ENCODE measurements around the gene NFE2L3.

Gene NFE2L3

DNA sequence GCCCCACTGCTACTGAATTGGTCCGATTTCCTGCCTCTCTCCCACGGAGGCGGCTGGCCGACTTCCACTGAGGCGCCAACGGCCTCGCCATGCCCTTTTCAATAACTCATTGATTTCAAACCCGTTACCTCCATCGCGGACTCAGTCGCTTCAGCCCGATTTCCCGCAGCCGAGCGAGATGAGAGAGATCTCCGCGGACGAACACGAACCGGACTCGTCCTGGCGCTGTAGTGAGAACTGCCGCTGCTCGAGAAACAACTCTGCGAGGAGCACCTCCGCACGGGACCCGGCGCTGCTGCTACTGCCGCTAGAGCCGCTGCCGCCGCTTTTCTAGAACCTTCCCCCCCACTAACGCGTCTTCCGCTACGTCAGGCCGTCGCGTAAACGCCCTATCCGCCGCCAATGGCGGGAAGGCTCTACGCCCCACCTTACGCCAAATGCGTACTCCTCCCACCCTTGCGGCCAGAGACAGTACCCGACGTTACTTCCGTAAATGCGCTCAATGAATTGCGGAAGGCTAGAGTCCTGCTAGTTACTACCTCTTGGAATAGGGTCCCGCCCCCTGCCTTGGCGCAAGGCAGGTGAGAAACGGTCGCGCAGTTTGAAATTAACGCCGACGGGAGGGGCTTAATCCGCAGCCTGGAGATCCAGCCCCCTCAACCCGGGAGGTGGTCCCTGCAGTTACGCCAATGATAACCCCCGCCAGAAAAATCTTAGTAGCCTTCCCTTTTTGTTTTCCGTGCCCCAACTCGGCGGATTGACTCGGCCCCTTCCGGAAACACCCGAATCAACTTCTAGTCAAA is 48.6 kb downstream of the NFE2L3 start, which contains the start of gene HNRNPA2B1:
Gene HNRNPA2B1, minus strand, starts transcription at position 303 of the 803 bp plus-strand sequence. Its CDS starts 169 bp downstream, at position 134.
- peak; percentile 91 for DNase-seq (ENCODE audit: low read depth, low spot score)
- peak within 1 kb of the TSS; percentile 77 for H3K4me3 ChIP-seq (ENCODE audit: low read length)
- peak within 1 kb of the TSS; percentile 2 for H3K27ac ChIP-seq (ENCODE audit: low read length)
- no peaks in the 10 kb centered on the region for H3K4me1 ChIP-seq (ENCODE audit: control insufficient read depth, insufficient read depth, low read length)
- peaks cover 15% of the 10 kb centered on the region; the same call in 1 of the 2 replicates for H3K36me3 ChIP-seq (ENCODE audit: control insufficient read depth, insufficient read depth, low read length)
- no CpG with 5 or more reads among the region's 71 CpGs for WGBS (ENCODE audit: insufficient coverage, insufficient read length)
- no peaks in the 10 kb centered on the region for H3K9me3 ChIP-seq (ENCODE audit: control insufficient read depth, insufficient read depth, low read length)
- H3K27me3 ChIP-seq (ENCODE audit: control insufficient read depth, insufficient read depth, low read length), result no peaks in the 10 kb centered on the region

DNA sequence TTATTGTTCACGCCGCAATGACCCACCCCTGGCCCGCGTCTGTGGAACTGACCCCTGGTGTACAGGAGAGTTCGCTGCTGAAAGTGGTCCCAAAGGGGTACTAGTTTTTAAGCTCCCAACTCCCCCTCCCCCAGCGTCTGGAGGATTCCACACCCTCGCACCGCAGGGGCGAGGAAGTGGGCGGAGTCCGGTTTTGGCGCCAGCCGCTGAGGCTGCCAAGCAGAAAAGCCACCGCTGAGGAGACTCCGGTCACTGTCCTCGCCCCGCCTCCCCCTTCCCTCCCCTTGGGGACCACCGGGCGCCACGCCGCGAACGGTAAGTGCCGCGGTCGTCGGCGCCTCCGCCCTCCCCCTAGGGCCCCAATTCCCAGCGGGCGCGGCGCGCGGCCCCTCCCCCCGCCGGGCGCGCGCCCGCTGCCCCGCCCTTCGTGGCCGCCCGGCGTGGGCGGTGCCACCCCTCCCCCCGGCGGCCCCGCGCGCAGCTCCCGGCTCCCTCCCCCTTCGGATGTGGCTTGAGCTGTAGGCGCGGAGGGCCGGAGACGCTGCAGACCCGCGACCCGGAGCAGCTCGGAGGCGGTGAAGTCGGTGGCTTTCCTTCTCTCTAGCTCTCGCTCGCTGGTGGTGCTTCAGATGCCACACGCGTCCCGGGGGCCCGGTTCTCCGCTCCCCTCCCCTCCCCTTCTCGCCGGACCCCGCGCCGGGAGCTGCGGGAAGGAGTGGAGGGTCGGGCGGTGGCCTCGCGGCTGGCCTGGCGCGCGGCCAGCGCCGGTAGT is 49.4 kb downstream of the NFE2L3 start, which contains the start of gene CBX3:
Gene CBX3, plus strand, starts transcription at position 499 of the 772 bp plus-strand sequence. CDS start 1,254 bp downstream, outside the sequence.
- no peak within 1 kb of the TSS for H3K27ac ChIP-seq (ENCODE audit: low read length)
- peaks cover 10% of the 10 kb centered on the region; the same call in 1 of the 2 replicates for H3K36me3 ChIP-seq (ENCODE audit: control insufficient read depth, insufficient read depth, low read length)
- no peaks in the 10 kb centered on the region for H3K4me1 ChIP-seq (ENCODE audit: control insufficient read depth, insufficient read depth, low read length)
- no peaks in the 10 kb centered on the region for H3K9me3 ChIP-seq (ENCODE audit: control insufficient read depth, insufficient read depth, low read length)
- no peaks in the 10 kb centered on the region for H3K27me3 ChIP-seq (ENCODE audit: control insufficient read depth, insufficient read depth, low read length)
- DNase-seq (ENCODE audit: low read depth, low spot score), result peak; percentile 83
- no CpG with 5 or more reads among the region's 86 CpGs for WGBS (ENCODE audit: insufficient coverage, insufficient read length)
- peak within 1 kb of the TSS; percentile 77 for H3K4me3 ChIP-seq (ENCODE audit: low read length)

DNA sequence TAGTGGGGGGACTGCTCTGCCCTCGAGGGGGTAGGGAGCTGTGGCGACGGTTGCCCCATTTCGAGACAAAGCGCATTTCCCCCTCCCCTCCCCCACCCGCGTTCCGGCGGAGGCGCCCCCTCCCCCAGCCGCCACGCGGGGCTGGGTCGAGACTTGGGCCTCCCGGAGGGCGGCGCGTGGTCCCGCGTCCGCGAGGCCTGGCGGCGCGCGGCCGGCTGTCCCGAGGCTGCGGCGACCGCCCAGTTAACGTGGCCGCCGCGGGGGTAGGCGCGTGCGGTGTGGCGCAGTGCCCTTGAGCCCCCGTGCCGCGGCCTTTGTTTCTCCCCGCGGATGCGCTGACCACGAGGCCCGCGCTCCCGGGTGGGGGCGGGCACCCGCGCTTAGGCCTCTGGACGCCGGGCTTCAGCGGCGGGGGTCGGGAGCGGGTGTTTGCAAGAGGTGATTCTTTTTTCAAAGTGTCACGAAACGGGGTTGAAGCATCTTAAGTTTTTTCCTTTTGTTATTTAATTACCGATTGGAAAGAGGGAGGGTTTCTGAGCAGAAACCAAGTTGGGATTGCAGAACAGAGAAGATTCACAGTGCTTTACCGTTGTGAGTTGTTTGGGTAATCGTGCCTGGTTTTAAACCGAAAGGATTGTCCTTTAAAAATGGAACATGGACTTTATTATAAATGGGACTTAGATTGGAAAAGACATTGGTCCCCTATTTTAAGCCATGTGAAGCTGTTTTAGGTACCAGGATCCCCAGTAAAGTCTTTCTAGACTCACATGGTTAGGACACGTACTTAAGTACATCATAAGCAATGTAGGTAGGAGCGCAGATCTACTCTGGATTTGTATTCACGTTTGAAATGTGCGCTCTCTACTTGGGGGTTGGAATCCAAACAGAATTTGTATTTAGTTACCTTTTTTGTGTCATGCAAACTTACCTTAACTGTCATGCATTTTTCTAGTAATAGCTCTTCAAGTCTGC is 50.3 kb downstream of the NFE2L3 start:
- Histone ChIP-seq H3K27ac (ENCODE audit: low read length) (no peak overlapping the region), H3K27me3 (ENCODE audit: control insufficient read depth, insufficient read depth, low read length) (no peaks in the 10 kb centered on the region), H3K9me3 (ENCODE audit: control insufficient read depth, insufficient read depth, low read length) (no peaks in the 10 kb centered on the region), H3K4me1 (ENCODE audit: control insufficient read depth, insufficient read depth, low read length) (no peaks in the 10 kb centered on the region), H3K4me3 (ENCODE audit: low read length) (peak overlapping the region; percentile 77), H3K36me3 (ENCODE audit: control insufficient read depth, insufficient read depth, low read length) (peaks cover 7% of the 10 kb centered on the region; the same call in 1 of the 2 replicates)
- WGBS (ENCODE audit: insufficient coverage, insufficient read length), result no CpG with 5 or more reads among the region's 68 CpGs
- no peak for DNase-seq (ENCODE audit: low read depth, low spot score)

DNA sequence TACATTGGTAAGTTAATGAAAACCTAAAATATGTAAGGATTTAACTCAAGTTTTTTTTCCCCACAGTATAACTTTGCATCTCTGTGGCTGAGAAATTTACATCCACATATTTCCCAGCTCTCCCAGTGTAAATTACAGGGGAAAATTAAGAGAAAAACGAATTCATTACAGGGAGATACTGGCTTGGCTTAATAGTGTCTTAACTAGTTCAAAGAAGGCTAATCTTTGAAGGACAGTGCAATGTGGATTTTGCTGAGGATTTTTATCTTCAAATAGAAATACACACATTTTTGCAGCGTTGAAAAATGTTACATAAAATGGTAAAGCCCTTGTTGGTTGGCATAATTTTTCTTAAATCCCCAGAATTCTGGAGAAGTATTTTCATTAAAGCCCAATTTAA is 51.0 kb downstream of the NFE2L3 start:
- H3K36me3 ChIP-seq (ENCODE audit: control insufficient read depth, insufficient read depth, low read length), result peaks cover 12% of the 10 kb centered on the region; the same call in 1 of the 2 replicates

DNA sequence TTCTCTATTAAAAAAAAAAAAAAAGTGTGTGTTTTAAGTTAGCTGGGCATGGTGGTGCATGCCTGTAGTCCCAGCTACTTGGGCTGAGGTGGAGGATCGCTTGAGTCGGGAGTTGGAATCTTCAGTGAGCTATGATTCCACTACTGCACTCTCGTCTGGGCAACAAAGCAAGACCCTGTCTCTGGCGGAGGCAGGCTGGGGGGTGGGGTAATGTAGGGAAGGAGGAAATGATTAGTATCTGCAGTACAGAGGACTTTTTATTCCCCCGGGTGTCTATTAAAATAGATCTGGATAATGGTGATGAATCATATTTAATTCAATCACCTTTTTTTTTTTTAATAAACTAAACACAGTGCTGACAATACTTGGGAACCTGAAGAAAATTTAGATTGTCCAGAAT is 56.0 kb downstream of the NFE2L3 start:
- Histone ChIP-seq H3K27me3 (ENCODE audit: control insufficient read depth, insufficient read depth, low read length) (no peaks in the 10 kb centered on the region), H3K27ac (ENCODE audit: low read length) (no peak overlapping the region), H3K9me3 (ENCODE audit: control insufficient read depth, insufficient read depth, low read length) (no peaks in the 10 kb centered on the region), H3K36me3 (ENCODE audit: control insufficient read depth, insufficient read depth, low read length) (peaks cover 23% of the 10 kb centered on the region; the same call in 1 of the 2 replicates), H3K4me1 (ENCODE audit: control insufficient read depth, insufficient read depth, low read length) (no peaks in the 10 kb centered on the region), H3K4me3 (ENCODE audit: low read length) (no peak overlapping the region)
- no CpG with 5 or more reads among the region's 5 CpGs for WGBS (ENCODE audit: insufficient coverage, insufficient read length)
- DNase-seq (ENCODE audit: low read depth, low spot score), result no peak

More for the DNA sequence above, 51.0 kb downstream of the NFE2L3 start:
- H3K27me3 ChIP-seq (ENCODE audit: control insufficient read depth, insufficient read depth, low read length), result no peaks in the 10 kb centered on the region
- H3K27ac ChIP-seq (ENCODE audit: low read length), result no peak overlapping the region
- no peaks in the 10 kb centered on the region for H3K4me1 ChIP-seq (ENCODE audit: control insufficient read depth, insufficient read depth, low read length)
- no peaks in the 10 kb centered on the region for H3K9me3 ChIP-seq (ENCODE audit: control insufficient read depth, insufficient read depth, low read length)
- no CpG with 5 or more reads among the region's 2 CpGs for WGBS (ENCODE audit: insufficient coverage, insufficient read length)
- DNase-seq (ENCODE audit: low read depth, low spot score), result no peak
- H3K4me3 ChIP-seq (ENCODE audit: low read length), result peak overlapping the region; percentile 77; the same call in 1 of the 2 replicates

DNA sequence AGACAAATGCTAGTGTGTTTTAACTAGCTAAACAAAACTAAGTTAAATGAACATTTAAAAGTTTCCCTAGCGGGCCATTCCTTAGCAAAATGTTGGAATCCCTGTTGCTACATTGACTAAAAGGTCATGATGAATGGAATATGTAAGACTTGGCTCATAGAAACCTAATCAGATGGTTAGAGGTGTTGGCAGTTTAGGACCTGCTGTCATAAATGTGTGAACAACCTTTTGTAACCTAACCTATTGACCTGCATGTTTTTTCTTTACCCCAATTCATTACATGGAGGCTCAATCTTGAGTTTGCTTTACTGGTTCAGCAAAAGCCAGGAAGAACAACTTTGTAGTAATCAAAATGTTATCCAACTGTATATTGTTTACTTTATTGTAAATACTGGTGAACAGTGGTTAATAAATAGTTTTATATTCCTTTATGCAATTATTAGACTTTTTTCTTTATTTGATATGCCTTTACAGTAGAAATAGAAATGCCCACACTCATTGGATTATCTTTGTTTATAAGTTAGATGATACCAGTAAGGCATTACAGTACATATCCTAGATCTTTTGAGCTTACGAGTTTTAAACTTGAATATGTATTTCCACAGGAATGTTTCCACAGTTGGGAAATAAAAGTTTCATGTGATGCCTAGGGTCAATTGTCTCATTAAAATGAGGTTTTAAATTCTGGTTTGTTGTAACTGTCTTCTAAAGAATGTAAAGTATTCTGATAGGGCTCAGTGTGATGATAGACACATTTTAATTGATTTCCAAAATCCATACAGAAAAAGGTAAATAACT is 61.1 kb downstream of the NFE2L3 start:
- H3K27ac ChIP-seq (ENCODE audit: low read length), result no peak overlapping the region
- no peaks in the 10 kb centered on the region for H3K9me3 ChIP-seq (ENCODE audit: control insufficient read depth, insufficient read depth, low read length)
- H3K27me3 ChIP-seq (ENCODE audit: control insufficient read depth, insufficient read depth, low read length), result no peaks in the 10 kb centered on the region
- peaks cover 10% of the 10 kb centered on the region; the same call in 1 of the 2 replicates for H3K36me3 ChIP-seq (ENCODE audit: control insufficient read depth, insufficient read depth, low read length)
- H3K4me3 ChIP-seq (ENCODE audit: low read length), result no peak overlapping the region
- H3K4me1 ChIP-seq (ENCODE audit: control insufficient read depth, insufficient read depth, low read length), result no peaks in the 10 kb centered on the region
- WGBS (ENCODE audit: insufficient coverage, insufficient read length), result no CpG with 5 or more reads among the region's 2 CpGs
- DNase-seq (ENCODE audit: low read depth, low spot score), result no peak

DNA sequence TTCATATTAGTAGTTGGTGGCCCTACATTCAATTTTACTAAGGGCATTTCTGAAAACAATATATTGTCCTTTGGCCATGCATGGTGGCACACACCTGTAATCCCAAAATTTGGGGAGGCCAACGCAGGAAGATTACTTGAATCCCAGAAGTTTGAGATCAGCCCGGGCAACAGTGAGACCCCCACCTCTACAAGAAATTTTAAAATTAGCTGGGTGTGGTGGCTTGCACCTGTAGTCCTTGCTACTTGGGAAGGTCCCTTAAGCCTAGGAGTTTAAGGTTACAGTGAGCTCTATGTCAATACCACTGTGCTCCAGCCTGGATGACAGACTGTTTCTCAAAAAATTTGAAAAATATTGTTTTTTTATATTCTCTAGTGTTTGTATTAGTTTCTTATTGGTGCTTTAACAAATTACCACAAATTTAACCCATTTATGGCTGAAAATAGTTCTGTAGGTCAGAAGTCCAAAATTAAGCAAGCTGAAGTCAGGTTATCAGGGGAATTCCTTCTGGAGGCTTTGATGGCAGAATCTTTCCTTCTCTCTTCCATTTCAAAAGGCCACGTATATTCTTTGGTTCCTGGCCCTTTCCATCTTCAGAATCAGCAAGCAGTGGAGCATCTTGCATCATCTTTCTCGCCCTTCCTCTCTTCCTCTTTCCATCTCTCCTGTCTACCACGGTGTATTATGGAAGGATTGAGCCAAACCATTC is 62.0 kb downstream of the NFE2L3 start:
- peaks cover 8% of the 10 kb centered on the region; the same call in 1 of the 2 replicates for H3K36me3 ChIP-seq (ENCODE audit: control insufficient read depth, insufficient read depth, low read length)
- no peaks in the 10 kb centered on the region for H3K9me3 ChIP-seq (ENCODE audit: control insufficient read depth, insufficient read depth, low read length)
- no peak for DNase-seq (ENCODE audit: low read depth, low spot score)
- H3K27ac ChIP-seq (ENCODE audit: low read length), result no peak overlapping the region
- no peak overlapping the region for H3K4me3 ChIP-seq (ENCODE audit: low read length)
- no peaks in the 10 kb centered on the region for H3K27me3 ChIP-seq (ENCODE audit: control insufficient read depth, insufficient read depth, low read length)
- no CpG with 5 or more reads among the region's 5 CpGs for WGBS (ENCODE audit: insufficient coverage, insufficient read length)
- H3K4me1 ChIP-seq (ENCODE audit: control insufficient read depth, insufficient read depth, low read length), result no peaks in the 10 kb centered on the region

DNA sequence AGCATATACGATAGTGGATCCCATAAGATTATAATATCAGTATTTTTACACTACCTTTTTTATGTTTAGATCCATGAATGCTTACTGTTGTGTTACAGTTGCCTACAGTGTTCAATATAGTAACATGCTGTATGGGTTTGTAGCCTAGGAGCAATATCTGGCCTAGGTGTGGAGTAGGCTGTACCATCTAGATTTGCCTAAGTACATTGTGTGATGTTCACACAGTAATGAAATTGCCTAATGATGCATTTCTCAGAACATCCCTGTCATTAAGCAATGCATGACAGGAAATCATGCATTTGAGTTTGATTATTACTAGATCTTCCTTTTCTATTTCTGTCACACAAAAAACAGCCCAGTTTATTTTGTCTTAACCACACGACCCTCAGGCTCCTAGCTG is 64.1 kb downstream of the NFE2L3 start:
- no peak overlapping the region for H3K27ac ChIP-seq (ENCODE audit: low read length)
- no CpG with 5 or more reads among the region's 2 CpGs for WGBS (ENCODE audit: insufficient coverage, insufficient read length)
- no peaks in the 10 kb centered on the region for H3K9me3 ChIP-seq (ENCODE audit: control insufficient read depth, insufficient read depth, low read length)
- peaks cover 2% of the 10 kb centered on the region; the same call in 1 of the 2 replicates for H3K36me3 ChIP-seq (ENCODE audit: control insufficient read depth, insufficient read depth, low read length)
- H3K27me3 ChIP-seq (ENCODE audit: control insufficient read depth, insufficient read depth, low read length), result no peaks in the 10 kb centered on the region
- H3K4me1 ChIP-seq (ENCODE audit: control insufficient read depth, insufficient read depth, low read length), result no peaks in the 10 kb centered on the region
- DNase-seq (ENCODE audit: low read depth, low spot score), result no peak
- H3K4me3 ChIP-seq (ENCODE audit: low read length), result no peak overlapping the region

DNA sequence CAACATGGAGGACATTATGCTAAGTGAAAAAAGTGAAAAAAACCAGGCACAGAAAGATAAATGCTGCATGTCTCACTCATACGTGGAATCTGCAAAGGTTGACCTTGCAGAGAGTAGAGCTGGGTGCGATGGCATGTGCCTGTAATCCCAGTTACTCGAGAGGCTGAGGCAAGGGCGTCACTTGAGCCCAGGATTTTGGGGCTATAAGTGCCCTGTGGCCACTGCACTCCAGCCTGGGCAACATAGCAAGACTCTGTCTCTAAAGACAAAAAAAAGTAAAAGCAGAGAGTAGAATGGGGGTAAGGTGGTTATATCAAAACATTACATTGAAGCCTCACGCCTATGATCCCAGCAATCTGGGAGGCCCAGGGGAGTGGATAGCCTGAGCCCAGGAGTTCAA is 72.4 kb downstream of the NFE2L3 start:
- Histone ChIP-seq H3K36me3 (ENCODE audit: control insufficient read depth, insufficient read depth, low read length) (no peaks in the 10 kb centered on the region), H3K4me3 (ENCODE audit: low read length) (no peak overlapping the region), H3K4me1 (ENCODE audit: control insufficient read depth, insufficient read depth, low read length) (no peaks in the 10 kb centered on the region), H3K27ac (ENCODE audit: low read length) (no peak overlapping the region), H3K9me3 (ENCODE audit: control insufficient read depth, insufficient read depth, low read length) (no peaks in the 10 kb centered on the region), H3K27me3 (ENCODE audit: control insufficient read depth, insufficient read depth, low read length) (no peaks in the 10 kb centered on the region)
- WGBS (ENCODE audit: insufficient coverage, insufficient read length), result no CpG with 5 or more reads among the region's 5 CpGs
- DNase-seq (ENCODE audit: low read depth, low spot score), result no peak
